GM12878 (cell line): ENCODE measurements around the gene DEK. TPM values are rescaled to one million over a fixed set of nuclear protein-coding genes. Genes with fewer than 3 reads are reported as not detected.

Source experiments
- ATF3 ChIP-seq: IDR thresholded peaks from 2 replicates; pipeline ENCODE4 v1.6.1; 2011; ENCODE audit warnings: low read depth, mild to moderate bottlenecking, low read length, moderate library complexity, borderline replicate concordance; ENCODE audit errors: extremely low read depth
- BHLHE40 ChIP-seq, 2 experiments: fragments of 450-650 bp in 1 of 2; IDR thresholded peaks; 2 replicates each; pipeline ENCODE4 v1.6.1; 2011 to 2017; ENCODE audit warnings: low read depth in 2 of 2, borderline replicate concordance in 1 of 2, improper control_type of control experiment in 1 of 2, low read length in 1 of 2, mild to moderate bottlenecking in 1 of 2
- CHD2 ChIP-seq: IDR thresholded peaks from 2 replicates; pipeline ENCODE4 v1.6.1; 2011; ENCODE audit warnings: low read depth, low read length, improper control_type of control experiment, borderline replicate concordance
- ESRRA ChIP-seq: IDR thresholded peaks from 2 replicates; pipeline ENCODE4 v1.6.1; 2012; ENCODE audit warnings: mild to moderate bottlenecking, low read length, improper control_type of control experiment
- HDAC2 ChIP-seq: fragments of 200-600 bp; sonication (generic); IDR thresholded peaks from 2 replicates; pipeline ENCODE4 v1.6.1; 2017
- IRF4 ChIP-seq: IDR thresholded peaks from 2 replicates; pipeline ENCODE4 v1.6.1; 2011; ENCODE audit warnings: low read depth, low read length
- JUND ChIP-seq: IDR thresholded peaks from 2 replicates; pipeline ENCODE4 v1.6.1; 2012; ENCODE audit warnings: low read depth, mild to moderate bottlenecking, low read length, improper control_type of control experiment, moderate library complexity
- MEF2A ChIP-seq: IDR thresholded peaks from 2 replicates; pipeline ENCODE4 v1.6.1; 2011; ENCODE audit warnings: low read depth, mild to moderate bottlenecking, low read length, moderate library complexity; ENCODE audit not compliant: insufficient read depth
- MEF2B ChIP-seq: fragments of 450-650 bp; IDR thresholded peaks from 2 replicates; pipeline ENCODE4 v1.6.1; 2018; ENCODE audit warnings: mild to moderate bottlenecking, moderate library complexity; ENCODE audit not compliant: partially characterized antibody, poor library complexity, severe bottlenecking
- MLLT1 ChIP-seq: fragments of 450-650 bp; IDR thresholded peaks from 2 replicates; pipeline ENCODE4 v1.6.1; 2016; ENCODE audit warnings: mild to moderate bottlenecking
- MTA3 ChIP-seq: IDR thresholded peaks from 2 replicates; pipeline ENCODE4 v1.6.1; 2012; ENCODE audit warnings: low read length, inconsistent platforms, borderline replicate concordance
- MXI1 ChIP-seq: fragments of 150-350 bp; IDR thresholded peaks from 2 replicates; pipeline ENCODE4 v1.6.1; 2011; ENCODE audit warnings: low read depth, mild to moderate bottlenecking, inconsistent platforms, low read length, improper control_type of control experiment
- MYB ChIP-seq: fragments of 150-350 bp; IDR thresholded peaks from 2 replicates; pipeline ENCODE4 v1.6.1; 2014; ENCODE audit warnings: mild to moderate bottlenecking, low read depth, low read length, borderline replicate concordance
- NBN ChIP-seq: fragments of 450-650 bp; IDR thresholded peaks from 2 replicates; pipeline ENCODE4 v1.6.1; 2016
- PML ChIP-seq: IDR thresholded peaks from 2 replicates; pipeline ENCODE4 v1.6.1; 2012; ENCODE audit warnings: low read length, inconsistent platforms
- POLR2A ChIP-seq: IDR thresholded peaks from 2 replicates; pipeline ENCODE4 v1.6.1; 2011; ENCODE audit warnings: low read depth, mild to moderate bottlenecking, low read length
- POLR2AphosphoS5 ChIP-seq: IDR thresholded peaks from 2 replicates; pipeline ENCODE4 v1.6.1; 2011; ENCODE audit warnings: mild to moderate bottlenecking, low read length, inconsistent platforms
- RBBP5 ChIP-seq: fragments of 200-600 bp; sonication (generic); conservative IDR thresholded peaks from 2 replicates; pipeline ENCODE4 v1.6.1; 2016
- REST ChIP-seq: IDR thresholded peaks from 2 replicates; pipeline ENCODE4 v1.6.1; 2012; ENCODE audit warnings: mild to moderate bottlenecking, low read depth, low read length
- SIX5 ChIP-seq: IDR thresholded peaks from 2 replicates; pipeline ENCODE4 v1.6.1; 2011; ENCODE audit warnings: mild to moderate bottlenecking, low read depth, low read length, moderate library complexity; ENCODE audit not compliant: severe bottlenecking
- SP1 ChIP-seq: IDR thresholded peaks from one replicate; pipeline ENCODE4 v1.6.1; 2011; ENCODE audit warnings: low read depth, low read length
- STAT3 ChIP-seq: IDR thresholded peaks from 2 replicates; pipeline ENCODE4 v1.6.1; 2011; ENCODE audit warnings: low read depth, low read length, improper control_type of control experiment
- TARDBP ChIP-seq: IDR thresholded peaks from 2 replicates; pipeline ENCODE4 v1.6.1; 2016; ENCODE audit warnings: borderline replicate concordance
- USF1 ChIP-seq: IDR thresholded peaks from 2 replicates; pipeline ENCODE4 v1.6.1; 2011; ENCODE audit warnings: borderline replicate concordance, low read depth, mild to moderate bottlenecking, moderate library complexity, mixed read lengths, low read length; ENCODE audit not compliant: insufficient read depth; ENCODE audit errors: extremely low read length
- polyA plus RNA-seq, 11 experiments: library from polyadenylated mRNA; depleted of rRNA in 4 of 11; unstranded in 6 of 11; stranded (reverse) in 5 of 11; fragments of >200 nt; fragmentation: Nextera tagmentation in 4 of 11; fragmentation: Illumina TruSeq in 1 of 11; extraction: Ambion mirVana in 4 of 11; extraction: Trizol in 1 of 11; gene quantifications; 1 replicate in 1 of 11; 2 replicates in 10 of 11; pipeline versions ENCODE4 v1.2.1 to v1.2.3, GENCODE V29; 2011 to 2016; ENCODE audit warnings: inconsistent platforms in 2 of 11, missing spikeins in 2 of 11, low read depth in 1 of 11
- total RNA-seq, 4 experiments: library from RNA; depleted of rRNA in 3 of 4; stranded (reverse); fragments of >200 nt in 3 of 4; fragmentation: Illumina TruSeq in 1 of 4; extraction: Trizol in 1 of 4; gene quantifications; 2 replicates each; pipeline versions ENCODE4 v1.2.1 to v1.2.3, GENCODE V29; 2013 to 2021

DEK gene
- total and polyA plus RNA-seq, 10 of the 15 experiments (the other 5 are each of a cell fraction or from before 2014, with no cell fraction given): 111 to 346 (median 196) TPM

- TF ChIP-seq ATF3 (no peak), PML (peak; percentile 55; the same call in 1 of the 2 replicates), MLLT1 (peak; percentile 75), ESRRA (no peak), MXI1 (no peak), RBBP5 (no peak), STAT3 (no peak), MEF2A (peak; percentile 92), CHD2 (no peak), MEF2B (peak; percentile 78), HDAC2 (no peak), POLR2A (no peak), BHLHE40 (IDR thresholded peaks at IDR 0.05; ENCODE audit: borderline replicate concordance in 1 of 2, low read depth in 2 of 2, low read length in 1 of 2) (peak; percentile 15 to 61; a peak in 2 of 4 replicates), TARDBP (no peak), JUND (no peak), IRF4 (peak; percentile 82), MYB (no peak), POLR2AphosphoS5 (0 out of 2 replicates have a peak, but pooled peaks have one; percentile 32), NBN (peak; percentile 85; the same call in 1 of the 2 replicates), SP1 (no peak), USF1 (no peak), REST (0 out of 2 replicates have a peak, but pooled peaks have one; percentile 19), MTA3 (peak; percentile 82; the same call in 1 of the 2 replicates), SIX5 (no peak)
Measured at GRCh38 chr6:18260448-18261106, 3.8 kb downstream of the DEK start (continued).
